ENCODE data around the gene HAO2. TPM values are rescaled to one million over a fixed set of nuclear protein-coding genes. Genes with fewer than 3 reads are reported as not detected.
A peak's percentile ranks its signal among the peaks of the same experiment; 100 is the strongest.

The HAO2 gene
- total RNA-seq, 3 donors from 2014 or later: 0.66 TPM; not detected in 2

DNA sequence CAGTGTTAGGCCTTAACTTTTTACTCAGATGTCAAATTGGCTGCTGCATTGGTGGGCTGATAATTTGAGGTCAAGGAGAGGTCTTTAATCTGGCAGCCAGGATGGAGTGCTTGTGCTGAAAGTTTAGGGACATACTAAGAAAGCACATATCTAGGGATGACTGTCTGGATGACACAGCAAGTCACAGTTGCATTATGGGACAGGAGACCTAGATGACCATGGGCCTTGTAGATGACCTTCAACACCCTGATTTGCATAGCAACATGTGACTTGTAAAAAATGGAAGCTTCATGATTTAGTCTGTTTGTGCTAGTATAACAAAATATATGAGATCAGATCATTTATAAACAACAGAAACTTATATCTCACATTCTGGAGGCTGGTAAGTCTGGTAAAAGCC is 28.4 kb downstream of the HAO2 start:
- Histone ChIP-seq H3K27me3 (no peaks in the 10 kb centered on the region), H3K4me1 (no peaks in the 10 kb centered on the region), H3K36me3 (no peaks in the 10 kb centered on the region), H3K27ac (no peak overlapping the region), H3K4me3 (no peak overlapping the region), H3K9me3 (no peaks in the 10 kb centered on the region)
- intact Hi-C loops (cut with DNase I; ENCODE audit: low total_unique reads): no loop called here
- no peak for DNase-seq (ENCODE audit: low spot score in 2 of 2)
- TF ChIP-seq, protein P1, sequence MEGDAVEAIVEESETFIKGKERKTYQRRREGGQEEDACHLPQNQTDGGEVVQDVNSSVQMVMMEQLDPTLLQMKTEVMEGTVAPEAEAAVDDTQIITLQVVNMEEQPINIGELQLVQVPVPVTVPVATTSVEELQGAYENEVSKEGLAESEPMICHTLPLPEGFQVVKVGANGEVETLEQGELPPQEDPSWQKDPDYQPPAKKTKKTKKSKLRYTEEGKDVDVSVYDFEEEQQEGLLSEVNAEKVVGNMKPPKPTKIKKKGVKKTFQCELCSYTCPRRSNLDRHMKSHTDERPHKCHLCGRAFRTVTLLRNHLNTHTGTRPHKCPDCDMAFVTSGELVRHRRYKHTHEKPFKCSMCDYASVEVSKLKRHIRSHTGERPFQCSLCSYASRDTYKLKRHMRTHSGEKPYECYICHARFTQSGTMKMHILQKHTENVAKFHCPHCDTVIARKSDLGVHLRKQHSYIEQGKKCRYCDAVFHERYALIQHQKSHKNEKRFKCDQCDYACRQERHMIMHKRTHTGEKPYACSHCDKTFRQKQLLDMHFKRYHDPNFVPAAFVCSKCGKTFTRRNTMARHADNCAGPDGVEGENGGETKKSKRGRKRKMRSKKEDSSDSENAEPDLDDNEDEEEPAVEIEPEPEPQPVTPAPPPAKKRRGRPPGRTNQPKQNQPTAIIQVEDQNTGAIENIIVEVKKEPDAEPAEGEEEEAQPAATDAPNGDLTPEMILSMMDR (IDR thresholded peaks at IDR 0.05): no peak
- no peak for TF ChIP-seq POLR2A (IDR thresholded peaks at IDR 0.05)
- TF ChIP-seq POLR2AphosphoS5 (IDR thresholded peaks at IDR 0.05): no peak

DNA sequence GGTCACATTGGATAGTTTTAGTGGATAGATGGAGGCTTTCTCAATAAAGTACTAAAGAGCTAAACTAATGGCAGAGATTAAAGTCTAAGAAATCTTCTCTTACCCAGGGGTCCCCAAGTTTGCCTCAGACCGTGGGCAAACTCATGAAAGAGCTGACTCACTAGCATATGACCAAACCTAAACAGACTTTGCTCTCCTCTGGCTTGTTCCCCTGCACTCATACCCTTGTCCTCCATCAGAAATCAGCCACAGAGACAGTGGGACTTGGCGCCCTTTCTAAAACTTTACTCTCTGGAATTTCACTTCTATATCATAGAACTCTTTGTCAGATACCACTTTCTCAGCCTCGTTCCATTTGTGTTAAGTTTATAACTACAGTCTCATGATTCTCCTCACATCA is 29.4 kb downstream of the HAO2 start:
- no peak for DNase-seq (ENCODE audit: low spot score in 2 of 2)
- Histone ChIP-seq H3K36me3 (no peaks in the 10 kb centered on the region), H3K27me3 (no peaks in the 10 kb centered on the region), H3K9me3 (no peaks in the 10 kb centered on the region), H3K27ac (no peak overlapping the region), H3K4me3 (no peak overlapping the region), H3K4me1 (no peaks in the 10 kb centered on the region)
- TF ChIP-seq POLR2A (IDR thresholded peaks at IDR 0.05): no peak
- TF ChIP-seq, protein P1 (IDR thresholded peaks at IDR 0.05): no peak
- TF ChIP-seq POLR2AphosphoS5 (IDR thresholded peaks at IDR 0.05): no peak
- intact Hi-C loops (cut with DNase I; ENCODE audit: low total_unique reads): no loop called here

DNA sequence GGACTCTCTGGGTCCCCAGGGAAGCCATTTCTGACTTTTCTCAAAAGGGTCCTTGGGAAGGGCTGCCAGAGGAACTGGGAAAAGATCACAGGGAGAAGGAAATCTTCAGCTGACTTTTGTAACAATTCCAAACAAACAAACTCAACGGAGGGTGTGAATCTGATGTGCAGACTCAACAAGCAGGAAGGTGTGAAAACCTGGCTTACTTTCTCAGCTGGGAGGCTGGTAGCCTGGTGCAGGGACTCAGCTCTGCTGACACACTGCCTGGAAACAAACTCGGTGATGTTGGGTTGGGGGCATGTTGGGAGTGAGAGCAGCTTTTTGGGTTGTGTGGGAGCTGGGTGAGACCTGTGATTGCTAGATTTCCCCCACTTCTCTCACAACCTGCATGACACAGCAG is 36.2 kb downstream of the HAO2 start:
- H3K4me3 ChIP-seq: no peak overlapping the region
- intact Hi-C loops (cut with DNase I; ENCODE audit: low total_unique reads): no loop called here
- H3K36me3 ChIP-seq: no peaks in the 10 kb centered on the region
- H3K4me1 ChIP-seq: no peaks in the 10 kb centered on the region
- H3K9me3 ChIP-seq: no peaks in the 10 kb centered on the region
- TF ChIP-seq POLR2AphosphoS5 (IDR thresholded peaks at IDR 0.05): no peak
- no peak for TF ChIP-seq POLR2A (IDR thresholded peaks at IDR 0.05)
- TF ChIP-seq, protein P1 (IDR thresholded peaks at IDR 0.05): no peak
- no peak for DNase-seq (ENCODE audit: low spot score in 2 of 2)
- no peak overlapping the region for H3K27ac ChIP-seq
- no peaks in the 10 kb centered on the region for H3K27me3 ChIP-seq

DNA sequence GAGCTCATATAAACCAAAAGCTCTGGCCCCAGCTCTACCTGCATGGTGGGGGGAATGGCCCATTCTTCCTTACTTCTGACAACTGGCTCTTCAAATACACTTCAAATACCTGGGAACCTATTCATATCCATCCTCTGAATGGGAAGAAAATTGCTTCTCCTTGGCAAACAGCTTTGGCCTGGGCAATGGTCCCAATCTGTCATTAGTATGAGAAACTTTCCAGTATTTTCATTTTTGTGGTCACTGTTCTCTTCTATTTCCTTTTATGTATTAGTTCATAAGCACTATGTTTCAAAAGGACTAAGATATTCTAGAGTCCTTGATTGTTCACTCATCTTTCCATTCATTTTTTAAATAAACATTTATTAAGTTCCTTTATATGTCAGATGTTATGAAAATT is 41.1 kb downstream of the HAO2 start:
- no peak overlapping the region for H3K4me3 ChIP-seq
- intact Hi-C loops (cut with DNase I; ENCODE audit: low total_unique reads): no loop called here
- peak in 1 of 2 donors; percentile 50 for DNase-seq (ENCODE audit: low spot score in 2 of 2)
- no peak for TF ChIP-seq POLR2AphosphoS5 (IDR thresholded peaks at IDR 0.05)
- TF ChIP-seq, protein P1 (IDR thresholded peaks at IDR 0.05): no peak
- TF ChIP-seq POLR2A (IDR thresholded peaks at IDR 0.05): no peak
- no peaks in the 10 kb centered on the region for H3K36me3 ChIP-seq
- no peaks in the 10 kb centered on the region for H3K4me1 ChIP-seq
- no peaks in the 10 kb centered on the region for H3K27me3 ChIP-seq
- no peak overlapping the region for H3K27ac ChIP-seq
- H3K9me3 ChIP-seq: no peaks in the 10 kb centered on the region

DNA sequence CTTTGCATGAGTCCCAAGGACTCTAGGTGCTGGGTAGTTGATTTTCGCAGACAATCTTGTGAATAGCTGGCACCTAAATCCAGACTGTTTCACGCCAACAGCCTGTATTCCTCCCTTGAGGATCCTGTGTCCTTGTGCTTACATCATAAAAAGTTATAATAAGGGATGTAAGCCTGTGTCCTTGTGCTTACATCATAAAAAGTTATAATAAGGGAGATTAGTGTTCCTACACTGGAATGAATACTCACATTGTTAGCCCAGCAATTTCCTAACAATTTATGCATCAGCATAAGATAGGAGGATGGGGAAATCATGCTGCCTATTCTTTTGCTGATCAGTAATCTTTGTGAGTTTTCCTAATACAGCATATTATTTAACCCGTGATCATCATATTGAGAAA is 42.4 kb downstream of the HAO2 start:
- TF ChIP-seq, protein P1 (IDR thresholded peaks at IDR 0.05): no peak
- TF ChIP-seq POLR2A (IDR thresholded peaks at IDR 0.05) (no peak), POLR2AphosphoS5 (IDR thresholded peaks at IDR 0.05) (no peak)
- H3K9me3 ChIP-seq: no peaks in the 10 kb centered on the region
- H3K36me3 ChIP-seq: no peaks in the 10 kb centered on the region
- no peak overlapping the region for H3K27ac ChIP-seq
- H3K27me3 ChIP-seq: no peaks in the 10 kb centered on the region
- H3K4me3 ChIP-seq: no peak overlapping the region
- H3K4me1 ChIP-seq: no peaks in the 10 kb centered on the region
- intact Hi-C loops (cut with DNase I; ENCODE audit: low total_unique reads): no loop called here
- DNase-seq (ENCODE audit: low spot score in 2 of 2): no peak

Measured in breast epithelium (tissue), 4 donors.